Omental fat pad (tissue), 4 donors: ENCODE data around the gene CHMP2A. TPM values are rescaled to one million over a fixed set of nuclear protein-coding genes. Genes with fewer than 3 reads are reported as not detected.

Experiments
- ATAC-seq: fragments of 150-250 bp; one replicate; pipeline ENCODE4 v1.9.1; 2016; ENCODE audit warnings: mild to moderate bottlenecking, moderate library complexity; ENCODE audit not compliant: low FRiP score
- DNase-seq: peaks from one replicate; pipeline ENCODE4 v3.0.0-alpha.2; 2019; ENCODE audit warnings: low spot score
- total RNA-seq, 4 donors: library from RNA; depleted of rRNA; stranded (reverse); fragments of >200 nt; gene quantifications; one replicate each; pipeline ENCODE4 v1.1.0, GENCODE V29; 2016
- TF ChIP-seq, protein P1 (sequence below), 3 donors: fragments of 450-650 bp; IDR thresholded peaks; one replicate each; pipeline ENCODE4 v1.5.1; 2016 to 2017; ENCODE audit warnings: antibody characterized with exemption in 3 of 3, mild to moderate bottlenecking in 3 of 3, moderate library complexity in 2 of 3

The CHMP2A gene
- total RNA-seq, 4 donors from 2014 or later = 87.0 to 115 (median 99.6) TPM

DNA sequence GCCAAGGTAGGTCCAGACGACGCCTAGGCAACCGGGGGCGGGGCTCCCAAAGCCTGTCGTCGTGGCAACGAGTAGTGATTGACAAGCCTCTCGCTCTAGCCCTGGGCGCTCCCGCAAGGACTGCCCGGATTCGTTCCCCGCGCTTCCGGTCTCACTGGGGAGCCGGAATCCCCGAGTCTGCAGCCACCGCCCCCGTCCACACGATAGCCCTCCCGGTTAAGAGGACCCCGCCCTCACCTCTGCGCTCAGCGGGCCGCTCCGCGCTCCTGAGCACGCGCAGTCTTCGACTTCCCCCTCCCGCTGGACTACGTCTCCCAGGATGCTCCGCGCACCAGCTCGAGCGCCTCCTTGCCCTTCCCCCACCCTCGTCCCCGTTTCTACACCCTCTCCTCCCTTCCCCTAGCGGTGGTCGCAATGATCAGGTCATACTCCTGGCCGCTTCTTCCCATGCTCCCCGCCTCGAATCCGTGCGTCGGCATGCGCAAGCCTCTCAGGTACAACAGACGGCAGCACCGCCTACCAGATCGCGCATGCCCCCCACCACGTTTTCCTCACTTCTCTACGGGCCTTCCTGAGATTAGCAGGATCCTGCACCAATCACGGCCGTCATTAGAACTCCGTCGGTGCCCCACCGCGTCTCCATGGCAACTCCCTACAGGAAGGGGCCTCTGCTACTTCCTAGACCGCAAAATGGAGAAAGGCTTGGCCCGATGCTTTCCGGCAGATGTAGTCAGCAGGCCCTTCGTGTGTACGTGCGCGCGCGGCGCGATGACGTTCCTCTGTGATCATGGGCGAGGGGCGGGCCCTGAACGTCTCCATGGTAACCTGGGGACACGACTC, 18.1 kb upstream of the CHMP2A start, which contains the start of gene MZF1:
Gene MZF1, minus strand, starts transcription at position 518 of the 840 bp plus-strand sequence. CDS start 1,946 bp downstream, outside the sequence.
- peak; percentile 86 for ATAC-seq
- DNase-seq = peak; percentile 99
- TF ChIP-seq, protein P1, sequence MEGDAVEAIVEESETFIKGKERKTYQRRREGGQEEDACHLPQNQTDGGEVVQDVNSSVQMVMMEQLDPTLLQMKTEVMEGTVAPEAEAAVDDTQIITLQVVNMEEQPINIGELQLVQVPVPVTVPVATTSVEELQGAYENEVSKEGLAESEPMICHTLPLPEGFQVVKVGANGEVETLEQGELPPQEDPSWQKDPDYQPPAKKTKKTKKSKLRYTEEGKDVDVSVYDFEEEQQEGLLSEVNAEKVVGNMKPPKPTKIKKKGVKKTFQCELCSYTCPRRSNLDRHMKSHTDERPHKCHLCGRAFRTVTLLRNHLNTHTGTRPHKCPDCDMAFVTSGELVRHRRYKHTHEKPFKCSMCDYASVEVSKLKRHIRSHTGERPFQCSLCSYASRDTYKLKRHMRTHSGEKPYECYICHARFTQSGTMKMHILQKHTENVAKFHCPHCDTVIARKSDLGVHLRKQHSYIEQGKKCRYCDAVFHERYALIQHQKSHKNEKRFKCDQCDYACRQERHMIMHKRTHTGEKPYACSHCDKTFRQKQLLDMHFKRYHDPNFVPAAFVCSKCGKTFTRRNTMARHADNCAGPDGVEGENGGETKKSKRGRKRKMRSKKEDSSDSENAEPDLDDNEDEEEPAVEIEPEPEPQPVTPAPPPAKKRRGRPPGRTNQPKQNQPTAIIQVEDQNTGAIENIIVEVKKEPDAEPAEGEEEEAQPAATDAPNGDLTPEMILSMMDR (IDR thresholded peaks at IDR 0.05) = no peak

DNA sequence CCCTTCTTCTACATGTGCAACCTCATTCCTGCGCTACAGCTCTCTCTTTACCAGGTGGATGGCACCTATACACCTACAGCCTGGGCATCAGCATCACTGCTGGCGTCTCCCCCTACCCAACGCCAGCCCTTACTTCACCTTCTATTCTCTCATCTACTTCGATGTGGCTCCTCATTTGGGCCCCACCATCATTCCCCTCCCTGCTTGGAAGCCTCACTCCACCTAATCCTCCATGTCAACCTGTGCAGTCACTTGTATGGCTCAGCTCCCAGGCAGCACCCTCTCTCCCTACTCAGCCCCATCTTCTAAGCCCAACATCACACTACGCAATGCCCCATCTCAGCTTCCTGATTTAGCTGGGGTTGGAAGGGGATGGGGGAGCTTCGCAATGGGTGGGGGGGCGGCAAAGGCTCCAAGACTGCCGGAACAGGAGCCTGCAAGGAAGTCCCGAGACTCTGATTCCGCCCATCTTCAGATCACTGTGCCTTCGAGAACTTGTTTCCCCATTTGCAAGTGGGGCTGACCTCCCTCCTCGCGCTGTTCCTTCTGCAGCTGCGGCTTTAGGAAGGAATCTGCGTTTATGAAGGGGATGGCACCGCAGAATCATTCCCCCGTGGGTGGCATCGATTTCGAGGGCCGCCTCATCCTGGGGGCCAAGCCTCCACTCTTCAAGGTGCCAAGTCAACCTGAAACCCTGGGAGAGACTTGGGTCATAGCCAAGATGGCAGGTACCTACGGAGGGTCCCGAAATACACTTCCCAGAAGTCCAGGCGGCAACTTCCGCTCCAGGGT, 17.3 kb upstream of the CHMP2A start:
- TF ChIP-seq, protein P1 (IDR thresholded peaks at IDR 0.05) = no peak
- ATAC-seq = no peak
- DNase-seq = peak; percentile 21

DNA sequence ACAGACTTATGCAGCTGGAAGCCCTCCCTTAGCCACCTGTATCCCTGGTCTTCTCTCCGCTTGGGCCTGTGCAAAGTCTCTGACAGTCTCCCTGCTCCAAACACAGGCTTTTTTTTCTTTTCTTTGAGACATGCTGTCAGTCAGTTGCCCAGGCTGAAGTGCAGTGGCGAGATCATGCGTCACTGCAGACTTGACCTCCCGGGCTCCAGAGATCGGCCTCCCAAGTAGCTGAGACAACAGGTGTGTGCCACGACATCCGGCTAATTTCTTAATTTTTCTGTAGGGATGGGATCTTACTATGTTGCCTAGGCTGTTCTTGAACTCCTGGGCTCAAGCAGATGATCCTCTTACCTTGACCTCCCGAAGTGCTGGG, 16.7 kb upstream of the CHMP2A start:
- ATAC-seq = no peak
- DNase-seq = no peak
- TF ChIP-seq, protein P1 (IDR thresholded peaks at IDR 0.05) = no peak

DNA sequence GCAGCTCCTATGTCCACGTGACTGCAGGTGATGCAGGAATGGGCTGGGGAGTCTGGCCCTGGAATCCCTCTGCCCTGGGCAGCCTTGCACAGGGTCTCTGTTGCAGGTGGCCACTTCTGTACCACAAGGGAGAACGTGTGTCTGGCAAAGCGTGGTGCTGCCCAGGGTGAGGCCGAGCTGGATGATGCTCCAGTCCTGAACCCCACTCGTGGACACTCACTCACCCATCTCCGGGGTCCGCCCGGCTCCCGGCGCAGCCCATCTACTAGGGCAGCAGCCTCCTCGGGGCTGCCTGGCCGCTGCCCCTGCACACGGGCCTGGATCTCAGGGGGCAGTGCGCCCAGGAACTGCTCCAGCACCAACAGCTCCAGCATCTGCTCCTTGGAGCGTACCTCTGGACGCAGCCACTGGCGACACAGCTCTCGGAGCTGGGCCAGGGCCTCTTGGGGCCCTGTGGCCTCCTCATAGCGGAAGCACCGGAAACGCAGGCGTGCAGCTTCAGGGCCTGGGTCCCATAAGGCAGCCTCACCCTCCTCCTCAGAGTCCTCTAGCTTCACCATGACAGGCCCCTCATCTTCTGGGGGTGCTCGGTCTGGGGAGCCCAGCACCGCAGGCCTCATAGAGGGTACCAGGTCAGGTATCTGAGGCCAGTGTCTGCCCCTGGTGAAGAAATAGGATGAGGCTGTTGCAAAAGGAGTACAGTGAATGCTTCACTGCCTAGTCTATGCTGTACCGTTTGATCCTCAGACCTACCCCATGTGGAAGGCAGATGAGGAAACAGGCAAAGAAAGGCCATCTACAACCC, 16.1 kb upstream of the CHMP2A start:
- TF ChIP-seq, protein P1 (IDR thresholded peaks at IDR 0.05) = no peak
- ATAC-seq (no peak), DNase-seq (no peak)

DNA sequence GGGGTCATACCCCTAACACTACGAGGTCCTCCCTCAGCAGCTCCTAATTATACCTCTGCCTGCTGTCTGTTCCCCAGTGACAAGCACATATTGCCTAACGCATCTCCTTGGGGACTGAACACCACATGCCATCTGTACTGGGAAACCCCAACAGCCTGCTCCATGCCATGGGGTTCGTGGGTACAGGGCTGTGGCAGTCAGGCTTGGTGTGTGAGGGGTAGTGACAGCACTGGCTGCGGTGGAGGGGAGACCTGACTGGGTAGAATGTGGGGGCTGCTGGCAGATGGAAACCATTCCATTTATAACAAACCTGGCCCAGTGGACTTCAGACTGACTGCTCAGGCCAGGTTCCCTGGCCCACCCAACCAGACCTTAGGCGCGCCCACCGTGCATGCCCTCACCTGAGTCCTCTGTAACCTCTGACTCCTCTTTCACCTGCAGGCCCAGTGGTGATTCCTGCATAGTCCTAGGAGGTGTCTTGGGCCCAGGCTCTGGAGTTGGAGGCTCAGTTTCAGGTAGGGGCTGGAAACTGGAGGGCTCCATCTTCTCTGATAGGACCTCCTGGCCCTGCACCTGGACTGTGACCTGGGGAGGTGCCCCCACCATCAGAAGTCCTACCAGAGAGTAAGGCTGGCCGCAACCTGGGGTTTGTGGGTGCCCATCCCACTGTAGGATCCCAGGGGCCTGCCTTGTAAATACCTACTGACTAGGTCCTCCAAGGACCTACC, 15.2 kb upstream of the CHMP2A start:
- DNase-seq (no peak), ATAC-seq (no peak)
- TF ChIP-seq, protein P1 (IDR thresholded peaks at IDR 0.05) = no peak
